AG10803 (cell line): Measurements from ENCODE around the gene MAP2K1.

Source experiments
- DNase-seq: peaks from one replicate; pipeline ENCODE4 v3.0.0; 2010; ENCODE audit warnings: low read depth
- H3K4me3 ChIP-seq: 2 replicates; pipeline ENCODE4 v1.5.1; 2011; ENCODE audit warnings: mild to moderate bottlenecking, low read length, control low read depth
- TF ChIP-seq, protein P1 (sequence below): conservative IDR thresholded peaks from 2 replicates; pipeline ENCODE4 v1.5.1; 2011; ENCODE audit warnings: mild to moderate bottlenecking, low read length, control low read depth, inconsistent platforms

MAP2K1 gene

GRCh38 chr15:66503780-66504562 lies 117.3 kb downstream of the MAP2K1 start:
- H3K4me3 ChIP-seq, result peak overlapping the region; percentile 98
- no peak for DNase-seq
- TF ChIP-seq, protein P1, sequence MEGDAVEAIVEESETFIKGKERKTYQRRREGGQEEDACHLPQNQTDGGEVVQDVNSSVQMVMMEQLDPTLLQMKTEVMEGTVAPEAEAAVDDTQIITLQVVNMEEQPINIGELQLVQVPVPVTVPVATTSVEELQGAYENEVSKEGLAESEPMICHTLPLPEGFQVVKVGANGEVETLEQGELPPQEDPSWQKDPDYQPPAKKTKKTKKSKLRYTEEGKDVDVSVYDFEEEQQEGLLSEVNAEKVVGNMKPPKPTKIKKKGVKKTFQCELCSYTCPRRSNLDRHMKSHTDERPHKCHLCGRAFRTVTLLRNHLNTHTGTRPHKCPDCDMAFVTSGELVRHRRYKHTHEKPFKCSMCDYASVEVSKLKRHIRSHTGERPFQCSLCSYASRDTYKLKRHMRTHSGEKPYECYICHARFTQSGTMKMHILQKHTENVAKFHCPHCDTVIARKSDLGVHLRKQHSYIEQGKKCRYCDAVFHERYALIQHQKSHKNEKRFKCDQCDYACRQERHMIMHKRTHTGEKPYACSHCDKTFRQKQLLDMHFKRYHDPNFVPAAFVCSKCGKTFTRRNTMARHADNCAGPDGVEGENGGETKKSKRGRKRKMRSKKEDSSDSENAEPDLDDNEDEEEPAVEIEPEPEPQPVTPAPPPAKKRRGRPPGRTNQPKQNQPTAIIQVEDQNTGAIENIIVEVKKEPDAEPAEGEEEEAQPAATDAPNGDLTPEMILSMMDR, result no peak

- H3K4me3 ChIP-seq, result peak within 1 kb of the TSS; percentile 98
- peak; percentile 93 for DNase-seq
- TF ChIP-seq, protein P1, result no peak
Observed at GRCh38 chr15:66504563-66505429, 118.1 kb downstream of the MAP2K1 start, which contains the start of the genes RPL4 and ZWILCH. Gene RPL4 (minus strand): TSS chr15:66504855. CDS start chr15:66504790, 65 bp downstream. Gene ZWILCH (plus strand): TSS chr15:66505326. CDS start chr15:66505339, 13 bp downstream.

DNA sequence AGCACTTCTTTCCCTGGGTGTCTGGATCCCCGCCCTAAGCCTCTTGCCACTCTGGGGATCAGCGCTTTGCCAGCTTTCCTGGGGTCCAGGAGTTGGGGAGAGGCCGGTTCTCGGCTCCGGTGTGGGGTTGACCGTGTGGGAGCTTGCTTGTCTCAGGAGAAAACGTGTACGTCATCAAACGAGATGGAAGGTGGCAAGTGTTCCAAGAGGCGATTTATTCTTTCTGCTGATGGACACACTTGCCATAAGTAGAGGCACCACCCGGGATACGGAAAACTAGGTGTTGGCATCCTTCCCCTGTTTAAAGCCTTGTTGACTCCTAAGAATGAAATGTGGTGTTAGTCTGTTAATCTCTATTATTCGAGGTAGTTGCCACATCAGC lies 118.7 kb downstream of the MAP2K1 start:
- peak overlapping the region; percentile 98 for H3K4me3 ChIP-seq
- TF ChIP-seq, protein P1, result no peak
- peak; percentile 31 for DNase-seq

DNA sequence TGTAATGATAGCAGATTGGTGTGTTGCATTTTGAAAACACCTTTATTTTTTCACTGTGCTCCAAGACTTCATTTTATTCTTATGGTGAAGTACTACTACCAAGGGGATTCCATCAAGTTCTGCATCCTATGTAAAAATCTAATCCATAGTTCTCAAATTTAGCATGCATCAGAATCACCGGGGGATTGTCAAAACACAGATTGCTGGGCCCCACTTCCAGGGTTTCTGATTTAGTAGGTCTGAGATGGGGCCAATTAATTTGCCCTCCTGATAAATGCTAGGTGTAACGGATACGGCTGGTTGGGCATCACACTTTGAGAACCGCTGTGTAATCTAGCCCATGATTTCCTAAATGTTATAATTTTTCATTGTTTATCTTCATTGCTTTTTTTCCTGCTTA lies 119.1 kb downstream of the MAP2K1 start:
- no peak for DNase-seq
- TF ChIP-seq, protein P1, result no peak
- peak overlapping the region; percentile 98 for H3K4me3 ChIP-seq

DNA sequence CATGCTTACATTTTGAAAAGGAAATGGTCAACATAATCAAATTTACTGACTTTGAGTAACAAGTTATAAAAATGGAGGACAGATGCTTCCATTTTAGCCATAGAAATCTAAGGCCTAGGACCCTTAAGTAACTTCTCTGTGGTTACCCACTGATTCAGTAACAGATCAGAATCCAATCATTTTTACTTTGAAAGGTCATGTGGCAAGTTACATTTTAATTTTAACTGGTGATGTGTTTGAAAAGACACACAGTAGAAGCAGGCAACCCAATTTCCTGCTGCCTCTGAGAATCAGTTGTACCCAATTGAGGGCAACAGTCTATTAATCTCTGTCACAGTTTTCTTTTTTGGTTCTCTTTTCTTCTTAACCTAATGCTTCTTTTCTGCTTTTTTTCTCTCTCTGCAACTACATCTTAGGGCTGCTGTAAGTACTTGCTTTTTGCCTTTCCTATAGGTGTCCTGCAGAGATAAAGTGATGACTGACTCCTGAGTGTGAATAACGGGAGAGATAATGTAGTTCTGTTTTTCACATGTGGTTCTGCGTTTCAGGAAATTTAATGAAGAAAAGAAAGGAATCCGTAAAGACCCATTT lies 121.7 kb downstream of the MAP2K1 start:
- TF ChIP-seq, protein P1, result no peak
- no peak overlapping the region for H3K4me3 ChIP-seq
- no peak for DNase-seq

DNA sequence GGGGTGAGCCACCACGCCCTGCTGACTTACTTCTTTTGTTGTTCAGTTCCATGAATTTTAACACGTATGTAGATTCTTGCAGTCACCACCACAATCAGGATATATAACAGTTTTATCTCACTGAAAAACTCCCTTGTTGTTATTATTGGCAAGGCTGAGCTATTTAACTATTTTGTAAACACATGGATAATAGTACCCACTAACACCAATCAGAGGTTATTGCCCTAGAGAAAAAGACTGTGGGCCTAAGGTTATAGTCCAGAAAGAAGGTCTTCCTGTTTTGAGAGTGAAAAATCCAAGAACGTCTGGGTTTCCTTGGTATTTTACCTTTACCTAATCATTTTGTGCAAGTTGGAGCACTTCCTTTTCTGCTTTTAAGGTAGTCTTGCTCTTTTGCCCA lies 127.9 kb downstream of the MAP2K1 start:
- TF ChIP-seq, protein P1, result no peak
- no peak overlapping the region for H3K4me3 ChIP-seq
- DNase-seq, result no peak
